Prostate gland (tissue), 2 donors: ENCODE measurements around the gene SHOC2.

Experiments used
- CTCF ChIP-seq, 4 experiments: fragments of 200-600 bp in 2 of 4; fragments of 450-650 bp in 2 of 4; sonication (generic) in 2 of 4; IDR thresholded peaks; 1 replicate in 3 of 4; 2 replicates in 1 of 4; pipeline ENCODE4 v1.5.1; 2016 to 2019; ENCODE audit warnings: antibody characterized with exemption in 4 of 4, mild to moderate bottlenecking in 2 of 4, moderate library complexity in 2 of 4
- POLR2A ChIP-seq: fragments of 450-650 bp; IDR thresholded peaks from one replicate; pipeline ENCODE4 v1.6.1; 2016; ENCODE audit warnings: antibody characterized with exemption, mild to moderate bottlenecking
- POLR2AphosphoS5 ChIP-seq: sonication (generic); formaldehyde crosslinking; IDR thresholded peaks from one replicate; pipeline ENCODE4 v1.6.1; 2017; ENCODE audit warnings: antibody characterized with exemption

DNA sequence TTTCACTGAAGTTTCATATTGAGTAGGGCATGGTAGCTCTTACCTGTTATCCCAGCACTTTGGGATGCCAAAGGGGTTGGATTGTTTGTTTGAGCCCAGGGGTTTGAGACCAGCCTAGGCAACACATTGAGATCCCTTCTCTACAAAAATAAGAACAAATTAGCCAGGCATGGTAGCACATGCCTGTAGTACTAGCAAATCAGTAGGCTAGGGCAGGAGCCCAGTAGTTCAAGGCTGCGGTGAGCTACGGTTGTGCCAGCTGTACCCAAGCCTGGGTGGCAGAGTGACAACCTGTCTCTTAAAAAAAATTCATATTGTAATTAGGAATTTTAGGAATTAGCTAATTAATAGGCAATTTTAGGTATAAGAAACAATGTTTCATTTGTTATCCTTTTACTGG lies 18.4 kb upstream of the SHOC2 start:
- TF ChIP-seq CTCF (IDR thresholded peaks at IDR 0.05) (no peak), POLR2AphosphoS5 (no peak), POLR2A (no peak)
